GM12878 (cell line): ENCODE data around the gene CIB2. TPM values are rescaled to one million over a fixed set of nuclear protein-coding genes. Genes with fewer than 3 reads are reported as not detected.

Source experiments
- E2F8 ChIP-seq: fragments of 450-650 bp; IDR thresholded peaks from 2 replicates; pipeline ENCODE4 v1.6.1; 2018; ENCODE audit warnings: mild to moderate bottlenecking, low read depth, moderate library complexity; ENCODE audit not compliant: partially characterized antibody
- HDAC6 ChIP-seq: fragments of 200-600 bp; sonication (generic); IDR thresholded peaks from one replicate; pipeline ENCODE4 v1.8.0; 2017; ENCODE audit warnings: antibody characterized with exemption; ENCODE audit not compliant: unreplicated experiment
- IKZF2 ChIP-seq, 2 experiments: fragments of 450-650 bp; IDR thresholded peaks; 2 replicates each; pipeline ENCODE4 v1.6.1; 2017; ENCODE audit warnings: mild to moderate bottlenecking in 2 of 2, moderate library complexity in 2 of 2
- LARP7 ChIP-seq: fragments of 450-650 bp; IDR thresholded peaks from 2 replicates; pipeline ENCODE4 v1.6.1; 2017; ENCODE audit warnings: mild to moderate bottlenecking
- NFYA ChIP-seq: IDR thresholded peaks from 2 replicates; pipeline ENCODE4 v1.6.1; 2011; ENCODE audit warnings: low read depth, mild to moderate bottlenecking, low read length, improper control_type of control experiment, borderline replicate concordance
- NFYB ChIP-seq: IDR thresholded peaks from 2 replicates; pipeline ENCODE4 v1.6.1; 2011; ENCODE audit warnings: low read depth, mild to moderate bottlenecking, low read length, improper control_type of control experiment, moderate library complexity; ENCODE audit not compliant: insufficient read depth
- SIN3A ChIP-seq: IDR thresholded peaks from 2 replicates; pipeline ENCODE4 v1.6.1; 2012; ENCODE audit warnings: low read depth, low read length, improper control_type of control experiment
- SIX5 ChIP-seq: IDR thresholded peaks from 2 replicates; pipeline ENCODE4 v1.6.1; 2011; ENCODE audit warnings: mild to moderate bottlenecking, low read depth, low read length, moderate library complexity; ENCODE audit not compliant: severe bottlenecking
- TCF12 ChIP-seq: IDR thresholded peaks from 2 replicates; pipeline ENCODE4 v1.6.1; 2011; ENCODE audit warnings: low read depth, mild to moderate bottlenecking, low read length
- TCF7 ChIP-seq: IDR thresholded peaks from 2 replicates; pipeline ENCODE4 v1.6.1; 2014; ENCODE audit warnings: antibody characterized with exemption, borderline replicate concordance
- ZNF217 ChIP-seq: fragments of 450-650 bp; IDR thresholded peaks from 2 replicates; pipeline ENCODE4 v1.6.1; 2017; ENCODE audit warnings: antibody characterized with exemption, mild to moderate bottlenecking
- ZNF384 ChIP-seq: IDR thresholded peaks from 2 replicates; pipeline ENCODE4 v1.6.1; 2012; ENCODE audit warnings: low read depth, mild to moderate bottlenecking, low read length, improper control_type of control experiment, borderline replicate concordance
- polyA plus RNA-seq, 11 experiments: library from polyadenylated mRNA; depleted of rRNA in 4 of 11; unstranded in 6 of 11; stranded (reverse) in 5 of 11; fragments of >200 nt; fragmentation: Nextera tagmentation in 4 of 11; fragmentation: Illumina TruSeq in 1 of 11; extraction: Ambion mirVana in 4 of 11; extraction: Trizol in 1 of 11; gene quantifications; 1 replicate in 1 of 11; 2 replicates in 10 of 11; pipeline versions ENCODE4 v1.2.1 to v1.2.3, GENCODE V29; 2011 to 2016; ENCODE audit warnings: inconsistent platforms in 2 of 11, missing spikeins in 2 of 11, low read depth in 1 of 11
- total RNA-seq, 4 experiments: library from RNA; depleted of rRNA in 3 of 4; stranded (reverse); fragments of >200 nt in 3 of 4; fragmentation: Illumina TruSeq in 1 of 4; extraction: Trizol in 1 of 4; gene quantifications; 2 replicates each; pipeline versions ENCODE4 v1.2.1 to v1.2.3, GENCODE V29; 2013 to 2021
- TF ChIP-seq, protein P1 (sequence below): fragments of 450-650 bp; IDR thresholded peaks from 2 replicates; pipeline ENCODE4 v1.6.1; 2016; ENCODE audit warnings: mild to moderate bottlenecking
- TF ChIP-seq, protein P2 (sequence below): IDR thresholded peaks from 2 replicates; pipeline ENCODE4 v1.6.1; 2012; ENCODE audit warnings: low read depth, low read length, improper control_type of control experiment
- TF ChIP-seq, protein P3 (sequence below): fragments of 450-650 bp; IDR thresholded peaks from 2 replicates; pipeline ENCODE4 v1.6.1; 2014; ENCODE audit warnings: mild to moderate bottlenecking
- TF ChIP-seq, protein P4 (sequence below): IDR thresholded peaks from 2 replicates; pipeline ENCODE4 v1.6.1; 2012; ENCODE audit warnings: mild to moderate bottlenecking, low read depth, low read length
- TF ChIP-seq, protein P5 (sequence below): IDR thresholded peaks from 2 replicates; pipeline ENCODE4 v1.6.1; 2011; ENCODE audit warnings: borderline replicate concordance, low read depth, mild to moderate bottlenecking, moderate library complexity, low read length; ENCODE audit not compliant: insufficient read depth, poor library complexity, severe bottlenecking

The CIB2 gene
- total and polyA plus RNA-seq, 10 of the 15 experiments (the other 5 are each of a cell fraction or from before 2014, with no cell fraction given), result 0.56 to 12.1 (median 7.1) TPM

GRCh38 chr15:78131295-78132061 lies at the start of gene CIB2 (continued):
- TF ChIP-seq, protein P1, sequence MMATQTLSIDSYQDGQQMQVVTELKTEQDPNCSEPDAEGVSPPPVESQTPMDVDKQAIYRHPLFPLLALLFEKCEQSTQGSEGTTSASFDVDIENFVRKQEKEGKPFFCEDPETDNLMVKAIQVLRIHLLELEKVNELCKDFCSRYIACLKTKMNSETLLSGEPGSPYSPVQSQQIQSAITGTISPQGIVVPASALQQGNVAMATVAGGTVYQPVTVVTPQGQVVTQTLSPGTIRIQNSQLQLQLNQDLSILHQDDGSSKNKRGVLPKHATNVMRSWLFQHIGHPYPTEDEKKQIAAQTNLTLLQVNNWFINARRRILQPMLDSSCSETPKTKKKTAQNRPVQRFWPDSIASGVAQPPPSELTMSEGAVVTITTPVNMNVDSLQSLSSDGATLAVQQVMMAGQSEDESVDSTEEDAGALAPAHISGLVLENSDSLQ, result 0 out of 2 replicates have a peak, but pooled peaks have one; percentile 16
- no peak for TF ChIP-seq TCF7
- TF ChIP-seq NFYB, result no peak
- TF ChIP-seq HDAC6, result no peak
- peak in 1 of 2 experiments; percentile 19; a peak in 1 of 4 replicates for TF ChIP-seq IKZF2 (IDR thresholded peaks at IDR 0.05)
- TF ChIP-seq NFYA, result no peak
- TF ChIP-seq ZNF384, result no peak
- TF ChIP-seq, protein P2, sequence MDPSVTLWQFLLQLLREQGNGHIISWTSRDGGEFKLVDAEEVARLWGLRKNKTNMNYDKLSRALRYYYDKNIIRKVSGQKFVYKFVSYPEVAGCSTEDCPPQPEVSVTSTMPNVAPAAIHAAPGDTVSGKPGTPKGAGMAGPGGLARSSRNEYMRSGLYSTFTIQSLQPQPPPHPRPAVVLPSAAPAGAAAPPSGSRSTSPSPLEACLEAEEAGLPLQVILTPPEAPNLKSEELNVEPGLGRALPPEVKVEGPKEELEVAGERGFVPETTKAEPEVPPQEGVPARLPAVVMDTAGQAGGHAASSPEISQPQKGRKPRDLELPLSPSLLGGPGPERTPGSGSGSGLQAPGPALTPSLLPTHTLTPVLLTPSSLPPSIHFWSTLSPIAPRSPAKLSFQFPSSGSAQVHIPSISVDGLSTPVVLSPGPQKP, result peak; percentile 91
- TF ChIP-seq SIX5, result no peak
- TF ChIP-seq, protein P3, sequence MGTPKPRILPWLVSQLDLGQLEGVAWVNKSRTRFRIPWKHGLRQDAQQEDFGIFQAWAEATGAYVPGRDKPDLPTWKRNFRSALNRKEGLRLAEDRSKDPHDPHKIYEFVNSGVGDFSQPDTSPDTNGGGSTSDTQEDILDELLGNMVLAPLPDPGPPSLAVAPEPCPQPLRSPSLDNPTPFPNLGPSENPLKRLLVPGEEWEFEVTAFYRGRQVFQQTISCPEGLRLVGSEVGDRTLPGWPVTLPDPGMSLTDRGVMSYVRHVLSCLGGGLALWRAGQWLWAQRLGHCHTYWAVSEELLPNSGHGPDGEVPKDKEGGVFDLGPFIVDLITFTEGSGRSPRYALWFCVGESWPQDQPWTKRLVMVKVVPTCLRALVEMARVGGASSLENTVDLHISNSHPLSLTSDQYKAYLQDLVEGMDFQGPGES, result no peak
- TF ChIP-seq, protein P4, sequence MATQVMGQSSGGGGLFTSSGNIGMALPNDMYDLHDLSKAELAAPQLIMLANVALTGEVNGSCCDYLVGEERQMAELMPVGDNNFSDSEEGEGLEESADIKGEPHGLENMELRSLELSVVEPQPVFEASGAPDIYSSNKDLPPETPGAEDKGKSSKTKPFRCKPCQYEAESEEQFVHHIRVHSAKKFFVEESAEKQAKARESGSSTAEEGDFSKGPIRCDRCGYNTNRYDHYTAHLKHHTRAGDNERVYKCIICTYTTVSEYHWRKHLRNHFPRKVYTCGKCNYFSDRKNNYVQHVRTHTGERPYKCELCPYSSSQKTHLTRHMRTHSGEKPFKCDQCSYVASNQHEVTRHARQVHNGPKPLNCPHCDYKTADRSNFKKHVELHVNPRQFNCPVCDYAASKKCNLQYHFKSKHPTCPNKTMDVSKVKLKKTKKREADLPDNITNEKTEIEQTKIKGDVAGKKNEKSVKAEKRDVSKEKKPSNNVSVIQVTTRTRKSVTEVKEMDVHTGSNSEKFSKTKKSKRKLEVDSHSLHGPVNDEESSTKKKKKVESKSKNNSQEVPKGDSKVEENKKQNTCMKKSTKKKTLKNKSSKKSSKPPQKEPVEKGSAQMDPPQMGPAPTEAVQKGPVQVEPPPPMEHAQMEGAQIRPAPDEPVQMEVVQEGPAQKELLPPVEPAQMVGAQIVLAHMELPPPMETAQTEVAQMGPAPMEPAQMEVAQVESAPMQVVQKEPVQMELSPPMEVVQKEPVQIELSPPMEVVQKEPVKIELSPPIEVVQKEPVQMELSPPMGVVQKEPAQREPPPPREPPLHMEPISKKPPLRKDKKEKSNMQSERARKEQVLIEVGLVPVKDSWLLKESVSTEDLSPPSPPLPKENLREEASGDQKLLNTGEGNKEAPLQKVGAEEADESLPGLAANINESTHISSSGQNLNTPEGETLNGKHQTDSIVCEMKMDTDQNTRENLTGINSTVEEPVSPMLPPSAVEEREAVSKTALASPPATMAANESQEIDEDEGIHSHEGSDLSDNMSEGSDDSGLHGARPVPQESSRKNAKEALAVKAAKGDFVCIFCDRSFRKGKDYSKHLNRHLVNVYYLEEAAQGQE, result no peak
- peak; percentile 59; the same call in 1 of the 2 replicates for TF ChIP-seq ZNF217
- TF ChIP-seq TCF12, result no peak
- TF ChIP-seq, protein P5, sequence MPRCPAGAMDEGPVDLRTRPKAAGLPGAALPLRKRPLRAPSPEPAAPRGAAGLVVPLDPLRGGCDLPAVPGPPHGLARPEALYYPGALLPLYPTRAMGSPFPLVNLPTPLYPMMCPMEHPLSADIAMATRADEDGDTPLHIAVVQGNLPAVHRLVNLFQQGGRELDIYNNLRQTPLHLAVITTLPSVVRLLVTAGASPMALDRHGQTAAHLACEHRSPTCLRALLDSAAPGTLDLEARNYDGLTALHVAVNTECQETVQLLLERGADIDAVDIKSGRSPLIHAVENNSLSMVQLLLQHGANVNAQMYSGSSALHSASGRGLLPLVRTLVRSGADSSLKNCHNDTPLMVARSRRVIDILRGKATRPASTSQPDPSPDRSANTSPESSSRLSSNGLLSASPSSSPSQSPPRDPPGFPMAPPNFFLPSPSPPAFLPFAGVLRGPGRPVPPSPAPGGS, result no peak
- TF ChIP-seq SIN3A, result no peak
- TF ChIP-seq LARP7, result peak; percentile 80; the same call in 1 of the 2 replicates
- TF ChIP-seq E2F8, result no peak
